ENCODE data around the gene EPN1. TPM values are rescaled to one million over a fixed set of nuclear protein-coding genes. Genes with fewer than 3 reads are reported as not detected.

Gene EPN1
- total and polyA plus RNA-seq, 11 donors = 125 to 377 (median 188) TPM

DNA sequence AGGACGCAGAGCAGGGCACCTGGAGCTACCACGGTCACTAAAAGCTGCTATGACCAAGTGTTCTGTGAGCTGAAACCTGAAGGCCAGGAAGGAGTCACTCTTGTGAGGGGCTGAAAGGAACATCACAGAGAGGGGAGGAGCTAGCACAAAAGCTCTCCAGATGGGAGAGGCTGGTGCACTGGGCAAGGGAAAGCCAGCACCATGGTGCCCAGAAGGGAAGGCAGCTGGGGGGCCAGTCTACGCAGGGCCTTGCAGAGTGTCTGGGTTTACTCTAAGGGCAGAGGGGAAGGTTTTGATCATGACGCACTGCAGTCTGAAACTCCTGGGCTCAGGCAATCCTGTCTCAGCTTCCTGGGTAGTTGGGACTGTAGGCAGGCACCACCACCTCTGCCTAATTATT is 38.3 kb upstream of the EPN1 start:
- intact Hi-C loops (cut with DNase I) = loop anchor here in 2 of 10 donors (5.0 to 10.0 kb wide), 2 partner anchors 49 to 252 kb away; partner anchors contain the start of genes RPL28 (in 1 of the 2) and TMEM238 (in 1 of the 2)
- no peaks in the 10 kb centered on the region for H3K27me3 ChIP-seq
- H3K36me3 ChIP-seq = peaks cover 0 to 6% (median 0%) of the 10 kb centered on the region in 9 donors
- H3K4me1 ChIP-seq = peaks cover 9 to 73% (median 38%) of the 10 kb centered on the region in 12 donors
- peak overlapping the region in 3 of 12 donors; percentile 7 to 100 (median 98) for H3K4me3 ChIP-seq
- H3K9me3 ChIP-seq = no peaks in the 10 kb centered on the region
- no peak for ATAC-seq
- DNase-seq = no peak
- no peak overlapping the region for H3K27ac ChIP-seq
- 81 to 92% (median 86%) methylated on average over 3 to 4 of the region's 4 CpGs for WGBS, 4 donors
- TF ChIP-seq POLR2A (IDR thresholded peaks at IDR 0.05) = no peak
- TF ChIP-seq CTCF (IDR thresholded peaks at IDR 0.05) = no peak

- DNase-seq = peak in 1 of 5 donors; percentile 24
- Histone ChIP-seq H3K4me1 (peaks cover 9 to 75% (median 45%) of the 10 kb centered on the region in 12 donors), H3K9me3 (no peaks in the 10 kb centered on the region), H3K36me3 (peaks cover 0 to 6% (median 0%) of the 10 kb centered on the region in 9 donors), H3K27ac (peak overlapping the region in 1 of 12 donors; percentile 7), H3K27me3 (no peaks in the 10 kb centered on the region), H3K4me3 (no peak overlapping the region)
- intact Hi-C loops (cut with DNase I) = loop anchor here in 2 of 10 donors (5.0 to 10.0 kb wide), 2 partner anchors 50 to 253 kb away; partner anchors contain the start of genes RPL28 (in 1 of the 2) and TMEM238 (in 1 of the 2)
- WGBS, 4 donors = 73 to 78% (median 75%) methylated on average over 11 of the region's 11 CpGs
- no peak for ATAC-seq
- TF ChIP-seq CTCF (IDR thresholded peaks at IDR 0.05) = no peak
- no peak for TF ChIP-seq POLR2A (IDR thresholded peaks at IDR 0.05)
These were observed 37.5 kb upstream of the EPN1 start for GRCh38 chr19:55637534-55637933.

GRCh38 chr19:55638864-55639359 is 36.1 kb upstream of the EPN1 start:
- Histone ChIP-seq H3K27ac (peak overlapping the region in 2 of 12 donors; percentile 84 to 96), H3K27me3 (no peaks in the 10 kb centered on the region), H3K36me3 (peaks cover 0 to 6% (median 0%) of the 10 kb centered on the region in 9 donors), H3K9me3 (no peaks in the 10 kb centered on the region), H3K4me1 (peaks cover 15 to 81% (median 52%) of the 10 kb centered on the region in 12 donors), H3K4me3 (no peak overlapping the region)
- TF ChIP-seq POLR2A (IDR thresholded peaks at IDR 0.05) = peak in 1 of 2 donors; percentile 15
- TF ChIP-seq CTCF (IDR thresholded peaks at IDR 0.05) = peak in 10 of 12 donors; percentile 20 to 56 (median 28)
- intact Hi-C loops (cut with DNase I) = loop anchor here in 2 of 10 donors (5.0 to 10.0 kb wide), 2 partner anchors 52 to 254 kb away; partner anchors contain the start of genes RPL28 (in 1 of the 2) and TMEM238 (in 1 of the 2)
- DNase-seq (peak in 2 of 5 donors; percentile 17 to 37), ATAC-seq (no peak)
- 82 to 86% (median 85%) methylated on average over 6 of the region's 6 CpGs for whole genome bisulfite sequencing, 4 donors

GRCh38 chr19:55640043-55640576 is 34.9 kb upstream of the EPN1 start:
- Histone ChIP-seq H3K4me1 (peaks cover 15 to 88% (median 57%) of the 10 kb centered on the region in 12 donors), H3K9me3 (no peaks in the 10 kb centered on the region), H3K27me3 (no peaks in the 10 kb centered on the region), H3K27ac (peak overlapping the region; percentile 83 to 96 (median 92)), H3K4me3 (peak overlapping the region; percentile 64 to 98 (median 84)), H3K36me3 (peaks cover 0 to 14% (median 5%) of the 10 kb centered on the region in 9 donors)
- 6 to 16% (median 11%) methylated on average over 13 to 38 of the region's 38 CpGs for WGBS, 4 donors
- DNase-seq (peak; percentile 57 to 81 (median 69)), ATAC-seq (peak in 3 of 4 donors; percentile 4 to 26 (median 12))
- intact Hi-C loops (cut with DNase I) = no loop called here
- peak in 1 of 2 donors; percentile 24 for TF ChIP-seq POLR2A (IDR thresholded peaks at IDR 0.05)
- TF ChIP-seq CTCF (IDR thresholded peaks at IDR 0.05) = peak; percentile 12 to 61 (median 40)

Measured in heart left ventricle (tissue), 16 donors.